ENCODE data around the gene PRRC2A. TPM values are rescaled to one million over a fixed set of nuclear protein-coding genes. Genes with fewer than 3 reads are reported as not detected.

Gene PRRC2A
- total RNA-seq, 1 experiment from 2014 or later = 123 TPM

DNA sequence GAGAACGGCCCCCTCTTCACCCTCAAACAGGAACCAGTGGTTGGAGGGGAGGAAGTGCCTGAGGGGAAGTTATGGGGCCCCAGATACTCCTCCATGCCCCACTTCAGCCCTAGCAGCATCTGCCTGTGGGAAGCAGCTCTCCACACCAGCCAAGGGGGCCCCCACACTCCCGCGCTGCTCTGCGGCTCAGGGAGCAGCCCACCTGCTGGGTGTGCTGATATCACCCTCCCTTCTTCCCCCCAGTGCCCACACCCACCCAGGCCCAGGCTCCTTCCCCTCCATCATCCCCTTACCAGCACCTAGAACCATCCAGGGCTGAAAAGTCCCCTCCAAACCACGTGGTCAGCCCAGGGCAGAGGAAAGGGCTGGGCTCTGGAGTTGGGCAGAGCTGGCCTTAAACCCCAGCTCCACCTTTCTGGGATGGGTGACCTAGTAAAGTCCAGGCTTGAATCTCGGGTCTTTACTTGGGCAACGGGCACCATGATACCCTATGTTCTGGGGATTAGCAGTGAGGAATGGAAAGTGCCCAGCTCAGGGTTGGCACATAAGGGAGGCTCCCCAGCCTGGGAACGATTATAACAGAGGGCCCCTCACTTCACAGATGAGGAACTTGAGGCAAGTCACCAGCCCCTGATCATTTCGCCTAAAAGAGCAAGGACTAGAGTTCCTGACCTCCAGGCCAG, 33.8 kb upstream of the PRRC2A start:
- DNase-seq (no peak), ATAC-seq (no peak)
- Histone ChIP-seq H3K9me3 (ENCODE audit: low read length) (no peaks in the 10 kb centered on the region), H3K4me1 (ENCODE audit: insufficient read depth, low read length) (no peaks in the 10 kb centered on the region; the same call in 1 of the 2 replicates), H3K9ac (ENCODE audit: low read length) (no peak overlapping the region), H4K20me1 (ENCODE audit: low read length) (no peaks in the 10 kb centered on the region), H3K79me2 (ENCODE audit: low read length) (no peaks in the 10 kb centered on the region), H3K27ac (ENCODE audit: low read length) (no peak overlapping the region), H2AFZ (ENCODE audit: low read length) (no peak overlapping the region), H3K9me2 (replicated peaks; ENCODE audit: low read length) (no peaks in the 10 kb centered on the region), H3K36me3 (ENCODE audit: low read depth, low read length) (no peaks in the 10 kb centered on the region), H3K4me2 (ENCODE audit: low read length) (no peak overlapping the region), H3K4me3 (ENCODE audit: low read length) (no peak overlapping the region), H3F3A (ENCODE audit: low read length, unreplicated experiment) (no peaks in the 10 kb centered on the region), H3K27me3 (ENCODE audit: low read length) (no peaks in the 10 kb centered on the region)
- CTCF ChIA-PET = no interaction called here
- intact Hi-C loops (cut with micrococcal nuclease) = no loop called here
- TF ChIP-seq, protein P1, sequence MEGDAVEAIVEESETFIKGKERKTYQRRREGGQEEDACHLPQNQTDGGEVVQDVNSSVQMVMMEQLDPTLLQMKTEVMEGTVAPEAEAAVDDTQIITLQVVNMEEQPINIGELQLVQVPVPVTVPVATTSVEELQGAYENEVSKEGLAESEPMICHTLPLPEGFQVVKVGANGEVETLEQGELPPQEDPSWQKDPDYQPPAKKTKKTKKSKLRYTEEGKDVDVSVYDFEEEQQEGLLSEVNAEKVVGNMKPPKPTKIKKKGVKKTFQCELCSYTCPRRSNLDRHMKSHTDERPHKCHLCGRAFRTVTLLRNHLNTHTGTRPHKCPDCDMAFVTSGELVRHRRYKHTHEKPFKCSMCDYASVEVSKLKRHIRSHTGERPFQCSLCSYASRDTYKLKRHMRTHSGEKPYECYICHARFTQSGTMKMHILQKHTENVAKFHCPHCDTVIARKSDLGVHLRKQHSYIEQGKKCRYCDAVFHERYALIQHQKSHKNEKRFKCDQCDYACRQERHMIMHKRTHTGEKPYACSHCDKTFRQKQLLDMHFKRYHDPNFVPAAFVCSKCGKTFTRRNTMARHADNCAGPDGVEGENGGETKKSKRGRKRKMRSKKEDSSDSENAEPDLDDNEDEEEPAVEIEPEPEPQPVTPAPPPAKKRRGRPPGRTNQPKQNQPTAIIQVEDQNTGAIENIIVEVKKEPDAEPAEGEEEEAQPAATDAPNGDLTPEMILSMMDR (conservative IDR thresholded peaks at IDR 0.05; ENCODE audit: low read depth, low read length) = no peak
- POLR2A ChIA-PET (ENCODE audit: unreplicated experiment) = no interaction called here
- no TSS peak for BruUV-seq (replicated peaks)

DNA sequence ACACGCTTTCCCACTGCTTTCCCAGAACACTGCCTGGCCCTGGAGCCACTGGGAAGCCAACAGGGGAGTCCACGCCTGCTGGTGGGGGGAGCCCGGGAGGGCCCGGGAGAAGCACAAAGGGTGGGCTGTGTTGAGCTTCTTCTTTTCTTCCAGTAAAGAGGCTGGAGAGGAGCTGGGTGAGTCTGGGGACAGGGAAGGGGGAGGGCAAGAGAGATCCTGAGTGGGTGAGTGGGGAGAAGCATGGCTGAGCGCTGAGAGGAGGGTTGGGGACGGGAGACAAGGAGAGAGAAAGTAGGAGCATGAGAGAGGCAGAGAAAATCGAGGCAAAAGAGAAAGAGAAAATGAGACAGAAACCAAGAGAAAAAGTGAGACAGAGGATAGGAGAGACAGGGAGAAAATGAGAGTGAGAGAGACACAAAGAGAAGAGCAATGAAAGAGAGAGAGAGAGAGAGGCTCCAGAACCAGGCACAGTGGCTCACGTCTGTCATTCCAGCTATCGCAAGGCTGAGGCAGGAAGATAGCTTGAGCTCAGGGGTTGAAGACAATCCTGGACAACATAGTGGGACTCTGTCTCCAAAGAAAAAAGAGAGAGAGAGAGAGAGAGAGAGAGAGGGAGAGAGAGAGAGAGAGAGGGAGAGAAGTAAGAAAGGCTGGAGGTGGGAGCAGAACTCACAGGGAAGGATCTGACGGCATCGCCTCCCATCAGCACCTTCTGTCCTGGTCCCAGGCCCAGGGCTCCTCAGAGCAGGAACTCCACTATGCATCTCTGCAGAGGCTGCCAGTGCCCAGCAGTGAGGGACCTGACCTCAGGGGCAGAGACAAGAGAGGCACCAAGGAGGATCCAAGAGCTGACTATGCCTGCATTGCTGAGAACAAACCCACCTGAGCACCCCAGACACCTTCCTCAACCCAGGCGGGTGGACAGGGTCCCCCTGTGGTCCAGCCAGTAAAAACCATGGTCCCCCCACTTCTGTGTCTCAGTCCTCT, 32.4 kb upstream of the PRRC2A start:
- Histone ChIP-seq H3K36me3 (ENCODE audit: low read depth, low read length) (no peaks in the 10 kb centered on the region), H2AFZ (ENCODE audit: low read length) (no peak overlapping the region), H3K27ac (ENCODE audit: low read length) (no peak overlapping the region), H3K4me1 (ENCODE audit: insufficient read depth, low read length) (no peaks in the 10 kb centered on the region), H3K79me2 (ENCODE audit: low read length) (no peaks in the 10 kb centered on the region), H3K9ac (ENCODE audit: low read length) (no peak overlapping the region), H3K9me3 (ENCODE audit: low read length) (no peaks in the 10 kb centered on the region), H3F3A (ENCODE audit: low read length, unreplicated experiment) (no peaks in the 10 kb centered on the region), H3K4me3 (ENCODE audit: low read length) (no peak overlapping the region), H4K20me1 (ENCODE audit: low read length) (no peaks in the 10 kb centered on the region), H3K9me2 (replicated peaks; ENCODE audit: low read length) (no peaks in the 10 kb centered on the region), H3K4me2 (ENCODE audit: low read length) (no peak overlapping the region), H3K27me3 (ENCODE audit: low read length) (no peaks in the 10 kb centered on the region)
- no TSS peak for BruUV-seq (replicated peaks)
- ChIA-PET POLR2A (ENCODE audit: unreplicated experiment) (no interaction called here), CTCF (no interaction called here)
- DNase-seq (no peak), ATAC-seq (no peak)
- TF ChIP-seq EZH2phosphoT487 (IDR thresholded peaks at IDR 0.05; ENCODE audit: borderline replicate concordance, low read length) (no peak), EZH2 (IDR thresholded peaks at IDR 0.05; ENCODE audit: low read length, unreplicated experiment) (no peak)
- TF ChIP-seq, protein P1 (conservative IDR thresholded peaks at IDR 0.05; ENCODE audit: low read depth, low read length) = no peak
- intact Hi-C loops (cut with micrococcal nuclease) = no loop called here

Measured in PC-3 (cell line).